MM.1S (cell line): ENCODE results near the gene PARD6B.

Experiments used
- DNase-seq: peaks from one replicate; pipeline ENCODE4 v3.0.0-alpha.2; 2015
- H2AFZ ChIP-seq: fragments of 300-600 bp; sonication (generic); 2 replicates; pipeline ENCODE4 v1.6.0; 2016; ENCODE audit warnings: antibody characterized with exemption, low read length
- H3F3A ChIP-seq: fragments of 300-600 bp; sonication (generic); 2 replicates; pipeline ENCODE4 v1.6.1; 2016; ENCODE audit warnings: mild to moderate bottlenecking, antibody characterized with exemption, low read length, moderate library complexity, mixed read lengths; ENCODE audit not compliant: insufficient read depth
- H3K27ac ChIP-seq: fragments of 300-600 bp; sonication (generic); 2 replicates; pipeline ENCODE4 v1.5.1; 2016; ENCODE audit warnings: mild to moderate bottlenecking, low read length
- H3K27me3 ChIP-seq: fragments of 300-600 bp; sonication (generic); replicated peaks from 2 replicates; pipeline ENCODE4 v1.6.0; 2016; ENCODE audit warnings: low read length; ENCODE audit not compliant: insufficient read depth
- H3K36me3 ChIP-seq: fragments of 300-600 bp; sonication (generic); replicated peaks from 2 replicates; pipeline ENCODE4 v1.6.1; 2016; ENCODE audit warnings: mild to moderate bottlenecking, low read length, mixed read lengths; ENCODE audit not compliant: insufficient read depth
- H3K4me1 ChIP-seq: fragments of 300-600 bp; sonication (generic); 2 replicates; pipeline ENCODE4 v1.6.1; 2016; ENCODE audit warnings: low read length, mixed read lengths
- H3K4me2 ChIP-seq: fragments of 300-600 bp; sonication (generic); 2 replicates; pipeline ENCODE4 v1.6.0; 2016; ENCODE audit warnings: low read depth, low read length
- H3K4me3 ChIP-seq: fragments of 300-600 bp; sonication (generic); 2 replicates; pipeline ENCODE4 v1.5.1; 2016; ENCODE audit warnings: low read length, mixed read lengths
- H3K79me2 ChIP-seq: fragments of 300-600 bp; sonication (generic); 2 replicates; pipeline ENCODE4 v1.6.1; 2016; ENCODE audit warnings: mixed run types, low read length, mixed read lengths
- H3K9ac ChIP-seq: fragments of 300-600 bp; sonication (generic); 2 replicates; pipeline ENCODE4 v1.6.1; 2016; ENCODE audit warnings: low read length, mixed read lengths
- H3K9me2 ChIP-seq: fragments of 300-600 bp; sonication (generic); replicated peaks from 2 replicates; pipeline ENCODE4 v1.6.1; 2016; ENCODE audit warnings: mild to moderate bottlenecking, low read length, mixed read lengths; ENCODE audit not compliant: insufficient read depth
- H3K9me3 ChIP-seq: fragments of 300-600 bp; sonication (generic); replicated peaks from 2 replicates; pipeline ENCODE4 v1.6.1; 2016; ENCODE audit warnings: mild to moderate bottlenecking, low read length, mixed read lengths; ENCODE audit not compliant: insufficient read depth
- H4K20me1 ChIP-seq: fragments of 300-600 bp; sonication (generic); 2 replicates; pipeline ENCODE4 v1.6.1; 2016; ENCODE audit warnings: mild to moderate bottlenecking, low read length, moderate library complexity, mixed read lengths; ENCODE audit not compliant: insufficient read depth
- CTCF ChIP-seq: fragments of 300-600 bp; sonication (generic); IDR thresholded peaks from 2 replicates; pipeline ENCODE4 v1.5.1; 2016; ENCODE audit warnings: antibody characterized with exemption, low read length, mixed read lengths
- EZH2 ChIP-seq: fragments of 300-600 bp; sonication (generic); optimal IDR thresholded peaks from 2 replicates; pipeline ENCODE3; 2017; ENCODE audit warnings: low read depth, mild to moderate bottlenecking, antibody characterized with exemption, low read length, mixed read lengths
- EZH2phosphoT487 ChIP-seq: fragments of 300-600 bp; sonication (generic); IDR thresholded peaks from 2 replicates; pipeline ENCODE4 v1.6.1; 2018; ENCODE audit warnings: antibody characterized with exemption, low read length

The PARD6B gene

GRCh38 chr20:50704971-50705370 is 26.4 kb upstream of the PARD6B start:
- H2AFZ ChIP-seq, result no peak overlapping the region
- no peaks in the 10 kb centered on the region for H4K20me1 ChIP-seq
- H3K4me2 ChIP-seq, result no peak overlapping the region
- H3K9me3 ChIP-seq, result no peaks in the 10 kb centered on the region
- H3K79me2 ChIP-seq, result no peaks in the 10 kb centered on the region
- H3F3A ChIP-seq, result no peaks in the 10 kb centered on the region
- no peak for DNase-seq
- no peaks in the 10 kb centered on the region for H3K9me2 ChIP-seq
- no peaks in the 10 kb centered on the region for H3K4me1 ChIP-seq
- H3K36me3 ChIP-seq, result no peaks in the 10 kb centered on the region
- no peak overlapping the region for H3K9ac ChIP-seq
- no peak overlapping the region for H3K27ac ChIP-seq
- H3K27me3 ChIP-seq, result 0 out of 2 replicates have a peak, but pooled peaks cover 5% of the 10 kb centered on the region
- H3K4me3 ChIP-seq, result no peak overlapping the region
- TF ChIP-seq CTCF (no peak), EZH2phosphoT487 (no peak), EZH2 (no peak)

DNA sequence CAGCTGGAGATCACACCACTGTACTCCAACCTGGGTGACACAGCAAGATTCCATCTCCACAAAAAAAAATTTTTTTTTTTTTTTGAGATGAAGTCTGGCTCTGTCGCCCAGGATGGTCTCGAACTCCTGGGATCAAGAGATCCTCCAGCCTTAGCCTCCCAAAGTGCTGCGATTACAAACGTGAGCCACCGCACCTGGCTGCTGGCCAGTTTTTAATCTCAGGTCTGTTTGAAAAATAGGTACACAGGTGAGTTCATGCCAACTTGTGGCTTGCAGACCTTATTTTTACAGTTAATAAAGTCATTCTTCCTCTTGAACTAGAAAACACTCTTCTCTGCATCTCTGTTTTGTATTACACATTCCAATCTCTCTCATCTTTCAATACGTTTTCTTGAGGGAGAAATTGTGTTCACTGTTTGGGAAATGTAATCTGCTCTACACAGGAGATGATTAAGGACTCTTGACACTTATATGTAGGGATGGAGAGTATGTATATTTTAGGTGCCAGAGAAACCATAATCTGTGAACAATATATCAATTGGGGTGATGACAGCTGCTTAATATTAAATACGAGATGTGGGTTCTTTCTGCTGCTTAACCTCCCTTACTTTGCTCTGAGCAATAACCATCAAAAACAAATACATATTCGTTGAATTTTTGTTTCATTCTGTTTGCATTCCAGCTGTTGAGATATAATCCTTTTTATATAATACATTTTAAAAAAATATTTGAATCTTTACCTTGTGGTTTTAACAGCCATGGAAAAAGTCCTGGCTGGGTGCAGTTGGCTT is 22.3 kb upstream of the PARD6B start:
- TF ChIP-seq EZH2phosphoT487 (no peak), EZH2 (no peak), CTCF (no peak)
- Histone ChIP-seq H3K27ac (no peak overlapping the region), H3K4me1 (no peaks in the 10 kb centered on the region), H3K9me3 (no peaks in the 10 kb centered on the region), H3K36me3 (no peaks in the 10 kb centered on the region), H4K20me1 (no peaks in the 10 kb centered on the region), H3K4me2 (no peak overlapping the region), H3K79me2 (no peaks in the 10 kb centered on the region), H3K4me3 (no peak overlapping the region), H3F3A (no peaks in the 10 kb centered on the region), H2AFZ (no peak overlapping the region), H3K27me3 (no peaks in the 10 kb centered on the region), H3K9me2 (no peaks in the 10 kb centered on the region), H3K9ac (no peak overlapping the region)
- no peak for DNase-seq

DNA sequence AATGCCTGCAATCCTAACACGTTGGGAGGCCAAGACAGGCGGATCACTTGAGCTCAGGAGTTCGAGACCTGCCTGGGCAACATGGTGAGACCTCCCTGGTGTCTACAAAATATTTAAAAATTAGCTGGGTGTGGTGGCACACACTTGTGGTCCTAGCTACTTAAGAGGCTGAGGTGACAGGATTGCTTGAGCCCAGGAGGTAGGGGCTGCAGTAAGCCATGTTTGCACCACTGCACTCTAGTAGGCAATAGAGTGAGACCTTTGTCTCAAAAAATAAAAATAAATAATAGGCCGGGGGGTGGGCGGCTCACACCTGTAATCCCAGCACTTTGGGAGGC is 21.8 kb upstream of the PARD6B start:
- no peak for TF ChIP-seq CTCF
- no peak for TF ChIP-seq EZH2phosphoT487
- TF ChIP-seq EZH2, result no peak
- H3K4me3 ChIP-seq, result no peak overlapping the region
- H4K20me1 ChIP-seq, result no peaks in the 10 kb centered on the region
- H3K4me2 ChIP-seq, result no peak overlapping the region
- DNase-seq, result no peak
- H2AFZ ChIP-seq, result no peak overlapping the region
- no peaks in the 10 kb centered on the region for H3K79me2 ChIP-seq
- no peaks in the 10 kb centered on the region for H3F3A ChIP-seq
- H3K36me3 ChIP-seq, result no peaks in the 10 kb centered on the region
- H3K4me1 ChIP-seq, result no peaks in the 10 kb centered on the region
- no peaks in the 10 kb centered on the region for H3K9me2 ChIP-seq
- H3K27me3 ChIP-seq, result no peaks in the 10 kb centered on the region
- H3K9ac ChIP-seq, result no peak overlapping the region
- no peaks in the 10 kb centered on the region for H3K9me3 ChIP-seq
- no peak overlapping the region for H3K27ac ChIP-seq
